WTC11 (cell line): ENCODE results near the gene TNRC6A. TPM values are rescaled to one million over a fixed set of nuclear protein-coding genes. Genes with fewer than 3 reads are reported as not detected.

Experiments
- ATAC-seq: fragments of 200-7000 bp; cut with Tn5 transposase; 2 replicates; pipeline ENCODE4 v1.10.0; 2021; ENCODE audit warnings: mild to moderate bottlenecking, moderate library complexity
- CTCF ChIA-PET: fragments of 300-600 bp; sonication (Branson Sonifier 250); formaldehyde crosslinking; loops from one replicate; lab custom pipeline; 2021; ENCODE audit warnings: antibody characterized with exemption; lab: Charles Lee
- POLR2A ChIA-PET: fragments of 350-600 bp; sonication (Branson Sonifier 250); formaldehyde crosslinking; loops from one replicate; lab custom pipeline; 2021; ENCODE audit warnings: antibody characterized with exemption; lab: Charles Lee
- DNase-seq: peaks from one replicate; pipeline ENCODE4 v3.0.0; 2021; ENCODE audit warnings: low spot score
- H3K27ac Mint-ChIP-seq: 2 replicates; pipeline ENCODE4 v1.8.0; 2021; ENCODE audit warnings: mixed read lengths
- H3K27me3 Mint-ChIP-seq: 2 replicates; pipeline ENCODE4 v1.8.0; 2021; ENCODE audit warnings: low read depth, mild to moderate bottlenecking, moderate library complexity, mixed read lengths
- H3K36me3 Mint-ChIP-seq: 2 replicates; pipeline ENCODE4 v1.8.0; 2021; ENCODE audit warnings: mixed read lengths
- H3K4me1 Mint-ChIP-seq: 2 replicates; pipeline ENCODE4 v1.8.0; 2022; ENCODE audit warnings: mixed read lengths
- H3K4me3 Mint-ChIP-seq: 2 replicates; pipeline ENCODE4 v1.8.0; 2021; ENCODE audit warnings: mild to moderate bottlenecking, moderate library complexity, mixed read lengths
- H3K9me3 Mint-ChIP-seq: 2 replicates; pipeline ENCODE4 v1.8.0; 2021; ENCODE audit warnings: mixed read lengths
- AFF4 ChIP-seq: sonication (generic); formaldehyde crosslinking; IDR thresholded peaks from 2 replicates; pipeline ENCODE4 v1.8.1; 2023; ENCODE audit warnings: mild to moderate bottlenecking, missing genetic modification reagents, borderline replicate concordance
- ATF1 ChIP-seq: sonication (generic); formaldehyde crosslinking; IDR thresholded peaks from 2 replicates; pipeline ENCODE4 v1.8.1; 2023; ENCODE audit warnings: mild to moderate bottlenecking, moderate library complexity, missing genetic modification reagents
- CDX4 ChIP-seq: fragments of 250-450 bp; sonication (Bioruptor Pico); IDR thresholded peaks from 2 replicates; pipeline ENCODE4 v1.9.0; 2021; ENCODE audit warnings: moderate library complexity, mild to moderate bottlenecking, inconsistent platforms, borderline replicate concordance
- EMX1 ChIP-seq: fragments of 250-450 bp; sonication (Bioruptor Pico); IDR thresholded peaks from 2 replicates; pipeline ENCODE4 v1.8.0; 2021; ENCODE audit warnings: mild to moderate bottlenecking
- ESRRA ChIP-seq: sonication (generic); formaldehyde crosslinking; IDR thresholded peaks from 2 replicates; pipeline ENCODE4 v1.8.1; 2022; ENCODE audit warnings: mild to moderate bottlenecking, missing genetic modification reagents, borderline replicate concordance
- MAX ChIP-seq: sonication (generic); formaldehyde crosslinking; IDR thresholded peaks from 2 replicates; pipeline ENCODE4 v1.8.0; 2022; ENCODE audit warnings: mild to moderate bottlenecking, missing genetic modification reagents
- MXD4 ChIP-seq: fragments of 250-450 bp; sonication (Bioruptor Pico); IDR thresholded peaks from 2 replicates; pipeline ENCODE4 v1.8.0; 2021; ENCODE audit warnings: mild to moderate bottlenecking, moderate library complexity, borderline replicate concordance
- USF1 ChIP-seq: sonication (generic); formaldehyde crosslinking; IDR thresholded peaks from 2 replicates; pipeline ENCODE4 v1.8.0; 2022; ENCODE audit warnings: mild to moderate bottlenecking, missing genetic modification reagents
- ZNF317 ChIP-seq: sonication (generic); formaldehyde crosslinking; IDR thresholded peaks from 2 replicates; pipeline ENCODE4 v1.8.1; 2023; ENCODE audit warnings: low read depth, mild to moderate bottlenecking, moderate library complexity, missing genetic modification reagents, borderline replicate concordance
- ZNF423 ChIP-seq: fragments of 250-450 bp; sonication (Bioruptor Pico); IDR thresholded peaks from 2 replicates; pipeline ENCODE4 v2.1.2; 2022; ENCODE audit warnings: mild to moderate bottlenecking, moderate library complexity
- ZNF425 ChIP-seq: fragments of 250-450 bp; sonication (Bioruptor Pico); conservative IDR thresholded peaks from 2 replicates; pipeline ENCODE4 v1.9.0; 2021; ENCODE audit warnings: mild to moderate bottlenecking
- ZNF512 ChIP-seq: sonication (generic); formaldehyde crosslinking; IDR thresholded peaks from 2 replicates; pipeline ENCODE4 v1.8.1; 2022; ENCODE audit warnings: missing genetic modification reagents, borderline replicate concordance
- total RNA-seq: library from RNA; stranded (reverse); gene quantifications from 3 replicates; pipeline ENCODE4 v1.2.3, GENCODE V29; 2021
- TF ChIP-seq, protein P1 (sequence below): sonication (generic); formaldehyde crosslinking; IDR thresholded peaks from 2 replicates; pipeline ENCODE4 v1.8.1; 2023; ENCODE audit warnings: mild to moderate bottlenecking, missing genetic modification reagents
- TF ChIP-seq, protein P2 (sequence below): fragments of 250-450 bp; sonication (Bioruptor Pico); IDR thresholded peaks from 2 replicates; pipeline ENCODE4 v1.8.0; 2021; ENCODE audit warnings: mild to moderate bottlenecking

The TNRC6A gene
- total RNA-seq, 1 experiment from 2014 or later = 86.3 TPM

DNA sequence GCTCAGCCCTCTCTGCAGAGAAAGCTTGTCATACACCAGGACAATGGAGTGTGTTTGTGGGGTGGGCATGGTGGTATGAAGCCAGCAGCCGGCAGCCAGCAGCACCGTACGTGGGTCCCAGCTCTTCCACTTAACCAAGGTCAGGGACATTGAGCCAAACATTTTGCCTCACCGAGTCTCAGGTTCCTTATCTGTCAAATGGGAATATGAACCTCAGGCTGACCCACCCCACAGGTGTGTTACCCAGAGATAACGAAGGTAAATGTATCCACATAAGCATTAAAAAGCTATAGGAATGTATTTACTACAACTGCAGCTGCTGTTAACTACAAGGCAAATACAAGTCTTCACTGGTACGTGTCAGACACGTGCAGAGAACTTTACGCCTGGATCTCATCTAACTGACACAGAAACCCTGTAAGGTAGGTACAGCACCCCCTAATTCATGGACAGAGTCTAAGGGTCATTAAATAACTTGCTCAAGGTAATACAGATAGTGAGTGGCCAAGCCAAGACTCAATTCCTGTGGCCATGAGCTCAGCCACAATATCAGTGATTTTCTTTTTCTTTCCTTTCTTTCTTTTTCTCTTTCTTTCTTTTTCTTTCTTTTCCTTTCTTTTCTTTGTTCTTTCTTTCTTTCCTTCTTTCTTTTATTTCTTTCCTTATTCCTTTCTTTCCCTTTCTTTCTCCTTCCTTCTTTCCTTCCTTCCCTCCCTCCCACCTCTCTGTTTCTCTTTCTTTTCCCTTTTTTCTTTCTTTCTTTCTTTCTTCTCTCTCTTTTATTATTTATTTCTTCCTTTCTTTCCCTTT is 117.3 kb downstream of the TNRC6A start:
- ChIA-PET POLR2A (interaction anchor here (0.7 kb wide), 1 partner anchor 660 kb away, joined by 11 read pairs; no protein-coding TSS in a partner anchor), CTCF (interaction anchor here (2.0 kb wide), 1 partner anchor 12 kb away, joined by 7 read pairs; no protein-coding TSS in a partner anchor)
- no peaks in the 10 kb centered on the region for H3K36me3 Mint-ChIP-seq
- DNase-seq = no peak
- H3K9me3 Mint-ChIP-seq = no peaks in the 10 kb centered on the region
- TF ChIP-seq ZNF425 (CRISPR knock-in tag) (no peak), USF1 (no peak)
- TF ChIP-seq, protein P1, sequence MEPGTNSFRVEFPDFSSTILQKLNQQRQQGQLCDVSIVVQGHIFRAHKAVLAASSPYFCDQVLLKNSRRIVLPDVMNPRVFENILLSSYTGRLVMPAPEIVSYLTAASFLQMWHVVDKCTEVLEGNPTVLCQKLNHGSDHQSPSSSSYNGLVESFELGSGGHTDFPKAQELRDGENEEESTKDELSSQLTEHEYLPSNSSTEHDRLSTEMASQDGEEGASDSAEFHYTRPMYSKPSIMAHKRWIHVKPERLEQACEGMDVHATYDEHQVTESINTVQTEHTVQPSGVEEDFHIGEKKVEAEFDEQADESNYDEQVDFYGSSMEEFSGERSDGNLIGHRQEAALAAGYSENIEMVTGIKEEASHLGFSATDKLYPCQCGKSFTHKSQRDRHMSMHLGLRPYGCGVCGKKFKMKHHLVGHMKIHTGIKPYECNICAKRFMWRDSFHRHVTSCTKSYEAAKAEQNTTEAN = no peak
- no peaks in the 10 kb centered on the region for H3K27me3 Mint-ChIP-seq
- H3K4me3 Mint-ChIP-seq = no peak overlapping the region
- no peaks in the 10 kb centered on the region for H3K4me1 Mint-ChIP-seq
- no peak for ATAC-seq
- no peak overlapping the region for H3K27ac Mint-ChIP-seq

- ChIA-PET CTCF (interaction anchor here (2.0 kb wide), 1 partner anchor 13 kb away, joined by 7 read pairs; no protein-coding TSS in a partner anchor), POLR2A (interaction anchor here (0.7 kb wide), 1 partner anchor 661 kb away, joined by 11 read pairs; no protein-coding TSS in a partner anchor)
- Mint-ChIP-seq H3K9me3 (no peaks in the 10 kb centered on the region), H3K4me3 (no peak overlapping the region)
- TF ChIP-seq, protein P2, sequence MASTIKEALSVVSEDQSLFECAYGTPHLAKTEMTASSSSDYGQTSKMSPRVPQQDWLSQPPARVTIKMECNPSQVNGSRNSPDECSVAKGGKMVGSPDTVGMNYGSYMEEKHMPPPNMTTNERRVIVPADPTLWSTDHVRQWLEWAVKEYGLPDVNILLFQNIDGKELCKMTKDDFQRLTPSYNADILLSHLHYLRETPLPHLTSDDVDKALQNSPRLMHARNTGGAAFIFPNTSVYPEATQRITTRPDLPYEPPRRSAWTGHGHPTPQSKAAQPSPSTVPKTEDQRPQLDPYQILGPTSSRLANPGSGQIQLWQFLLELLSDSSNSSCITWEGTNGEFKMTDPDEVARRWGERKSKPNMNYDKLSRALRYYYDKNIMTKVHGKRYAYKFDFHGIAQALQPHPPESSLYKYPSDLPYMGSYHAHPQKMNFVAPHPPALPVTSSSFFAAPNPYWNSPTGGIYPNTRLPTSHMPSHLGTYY = no peak
- TF ChIP-seq ATF1 = no peak
- no peak for TF ChIP-seq MAX (CRISPR knock-in tag)
- no peak for TF ChIP-seq ESRRA (CRISPR knock-in tag)
- no peak for TF ChIP-seq ZNF317 (CRISPR knock-in tag)
- TF ChIP-seq AFF4 (CRISPR knock-in tag) = no peak
- no peak for TF ChIP-seq ZNF423
- no peak for TF ChIP-seq MXD4 (CRISPR knock-in tag)
- TF ChIP-seq ZNF512 (CRISPR knock-in tag) = no peak
- no peak for TF ChIP-seq EMX1
- TF ChIP-seq CDX4 (CRISPR knock-in tag) = no peak
- TF ChIP-seq, all 79 proteins: peak for 0
- H3K4me1 Mint-ChIP-seq = no peaks in the 10 kb centered on the region
- H3K27me3 Mint-ChIP-seq = no peaks in the 10 kb centered on the region
- ATAC-seq (no peak), DNase-seq (no peak)
- H3K27ac Mint-ChIP-seq = no peak overlapping the region
- no peaks in the 10 kb centered on the region for H3K36me3 Mint-ChIP-seq
These were observed 117.9 kb downstream of the TNRC6A start for GRCh38 chr16:24847358-24847664.
